ENCODE data around the gene SETD5.
"Not testable (repeated sequence)": the region's sequence is repeated elsewhere in the genome, so short reads cannot be mapped to it uniquely, and the experiment has no call there.

The SETD5 gene

GRCh38 chr3:9473496-9474065, 76.2 kb downstream of the SETD5 start:
- DNase-seq = no peak

DNA sequence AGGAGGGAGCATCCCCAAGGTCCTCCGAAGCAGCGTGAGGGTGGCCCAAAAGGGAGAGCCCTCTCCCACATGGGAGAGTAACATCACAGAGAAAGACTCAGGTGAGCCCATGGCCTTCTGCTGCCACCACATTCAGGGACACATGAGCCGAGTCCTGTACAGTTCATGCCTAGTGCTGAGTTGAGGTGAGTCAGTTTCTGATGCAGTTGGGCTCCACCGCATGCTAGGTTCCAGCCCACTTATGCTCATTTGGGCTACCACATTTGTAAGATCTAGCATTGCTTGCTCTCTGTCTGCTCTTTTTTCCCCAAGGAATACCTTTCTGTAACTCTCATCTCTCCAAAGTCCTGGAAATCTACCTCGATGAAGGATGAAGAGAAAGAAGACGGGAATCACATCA, 77.1 kb downstream of the SETD5 start:
- no peak for DNase-seq

- DNase-seq = no peak
These were observed 79.5 kb downstream of the SETD5 start for GRCh38 chr3:9476935-9477334.

DNA sequence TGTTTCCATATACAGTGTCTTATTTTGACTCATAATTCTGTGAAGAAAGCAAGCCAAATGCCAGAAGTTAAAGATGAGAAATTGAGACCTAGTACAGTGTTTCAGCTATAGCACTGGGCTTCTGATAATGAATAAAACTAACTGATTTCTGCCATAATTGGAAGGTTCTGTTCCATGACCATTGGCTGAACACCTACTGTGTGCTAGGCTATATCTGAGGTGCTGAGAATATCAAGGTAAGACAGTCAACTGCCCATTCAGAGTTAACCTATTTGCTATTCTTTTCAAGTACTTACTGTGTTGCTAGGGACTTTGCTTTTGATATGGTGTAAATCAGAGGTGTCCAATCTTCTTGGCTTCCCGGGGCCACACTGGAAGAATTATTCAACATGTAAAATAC, 82.8 kb downstream of the SETD5 start:
- no peak for DNase-seq

DNA sequence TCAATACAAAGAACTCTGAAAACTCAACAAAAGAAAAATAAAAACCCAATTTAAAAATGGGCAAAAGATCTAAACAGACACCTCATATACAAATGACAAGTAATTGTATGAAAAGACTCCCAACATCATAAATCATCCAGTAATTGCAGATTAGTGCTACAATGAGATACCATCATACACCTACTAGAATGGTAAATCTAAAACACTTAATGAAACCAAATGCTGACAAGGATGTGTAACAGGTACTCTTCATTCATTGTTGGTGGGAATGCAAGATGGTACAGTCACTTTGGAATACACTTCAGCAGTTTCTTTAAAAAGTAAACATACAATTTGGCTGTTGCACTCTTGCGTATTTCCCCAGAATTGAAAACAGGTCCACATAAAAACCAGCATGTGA, 87.8 kb downstream of the SETD5 start:
- no peak for DNase-seq

DNA sequence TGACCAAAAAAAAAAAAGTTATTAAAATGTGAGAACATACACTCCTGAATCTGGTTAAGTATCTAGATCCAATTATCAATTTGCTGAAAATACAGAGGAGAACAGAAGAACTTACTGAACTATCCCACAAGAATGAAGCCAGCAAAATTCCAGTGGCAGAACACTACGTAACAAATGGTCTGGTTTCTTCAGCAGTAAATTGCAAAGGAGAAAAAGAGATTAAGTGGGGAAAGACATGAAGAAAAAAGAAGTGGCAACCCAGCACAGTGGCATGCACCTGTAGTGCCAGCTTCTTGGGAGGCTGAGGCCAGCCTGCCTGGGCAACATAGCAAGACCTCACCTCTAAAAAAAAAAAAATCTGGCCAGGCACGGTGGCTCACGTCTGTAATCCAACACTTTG, 94.1 kb downstream of the SETD5 start:
- DNase-seq = no peak

GRCh38 chr3:9494036-9494435, 96.6 kb downstream of the SETD5 start:
- DNase-seq = not testable (repeated sequence)

DNA sequence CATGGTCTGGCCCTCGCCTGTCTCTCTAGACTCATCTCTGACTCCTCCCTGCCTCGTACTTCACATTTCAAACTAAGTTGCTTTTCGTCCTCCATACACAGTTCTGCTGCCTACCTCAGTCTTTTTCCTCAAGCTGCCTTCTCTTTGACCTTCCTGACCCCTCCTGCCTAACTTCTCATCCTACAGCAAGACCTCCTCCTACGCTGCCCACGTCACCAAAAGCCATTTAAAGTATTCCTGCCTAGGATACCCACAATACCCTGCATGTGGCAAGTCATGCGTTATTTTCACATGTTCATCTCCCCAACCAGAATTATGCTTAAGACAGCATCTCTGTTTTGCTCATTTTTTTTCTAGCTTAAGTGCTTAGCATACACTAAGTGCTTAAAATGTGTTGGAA, 99.5 kb downstream of the SETD5 start:
- no peak for DNase-seq

GRCh38 chr3:9497821-9498565, 100.6 kb downstream of the SETD5 start:
- no peak for DNase-seq

- no peak for DNase-seq
These were observed 101.4 kb downstream of the SETD5 start for GRCh38 chr3:9498781-9499180.

GRCh38 chr3:9499455-9500107, 102.2 kb downstream of the SETD5 start:
- DNase-seq = no peak

DNA sequence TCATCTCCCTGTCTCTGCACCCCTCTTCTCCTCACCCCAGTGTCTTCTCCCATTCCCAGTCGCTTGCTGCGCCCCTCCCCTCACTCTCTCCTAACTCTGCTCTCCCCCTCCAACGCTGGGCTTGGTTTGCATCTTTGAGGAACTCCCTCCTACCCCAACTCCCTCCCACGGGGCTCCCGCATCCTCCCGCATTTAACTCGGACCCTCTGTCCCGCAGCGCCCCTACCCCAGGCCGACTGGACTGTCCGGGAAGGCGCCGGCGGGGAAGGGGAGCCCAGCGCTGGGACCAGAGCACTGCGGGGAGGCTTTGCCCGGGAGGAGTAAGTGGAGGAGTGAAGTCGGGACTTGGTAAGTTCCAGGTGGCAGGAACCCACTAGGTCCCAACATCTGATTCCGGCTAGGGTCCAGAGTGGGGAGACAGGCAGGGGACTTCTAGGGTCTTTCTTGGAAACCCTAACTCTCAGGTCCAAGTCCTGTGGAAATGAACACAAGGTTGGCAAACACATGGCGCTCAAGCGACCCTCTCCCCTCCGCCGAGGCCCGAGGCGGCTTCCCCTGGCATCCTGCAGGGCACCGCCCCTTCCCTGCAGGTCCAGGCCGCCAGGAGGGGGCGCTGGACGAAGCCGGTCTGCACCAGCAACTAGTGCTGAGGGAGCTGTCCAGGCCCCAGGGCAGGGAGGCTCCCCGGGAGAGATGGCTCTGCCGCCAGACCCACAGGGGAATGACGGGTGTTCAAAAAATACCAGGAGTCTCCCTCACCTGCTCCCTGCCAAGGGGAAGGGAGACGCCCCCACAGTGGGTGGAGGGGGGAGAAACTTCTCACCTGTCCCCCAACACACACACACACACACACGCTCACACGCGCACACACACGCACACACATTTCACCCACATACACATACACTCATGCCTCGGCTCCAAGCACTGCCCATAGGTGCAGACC, 103.0 kb downstream of the SETD5 start:
- peak; percentile 8 for DNase-seq

DNA sequence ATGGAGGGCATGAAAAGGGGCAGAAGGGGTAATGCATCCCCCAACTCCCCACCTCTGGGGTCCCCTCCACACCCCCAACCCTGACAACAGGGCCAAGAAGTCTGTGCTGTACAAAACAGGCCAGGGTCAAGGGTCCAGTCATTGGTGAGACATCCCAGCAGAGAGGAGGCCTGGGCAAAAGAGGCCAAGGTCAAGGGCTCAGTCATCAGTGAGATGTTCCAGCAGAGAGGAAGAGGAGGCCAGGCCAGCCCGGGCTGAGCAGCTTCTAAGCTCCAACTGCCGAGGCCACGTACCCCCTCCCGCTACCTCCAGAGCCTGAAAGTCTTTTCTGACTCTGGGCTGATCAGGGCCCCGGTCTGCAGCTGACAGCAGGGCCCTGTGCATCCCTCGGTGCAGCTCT, 103.8 kb downstream of the SETD5 start:
- DNase-seq = no peak

DNA sequence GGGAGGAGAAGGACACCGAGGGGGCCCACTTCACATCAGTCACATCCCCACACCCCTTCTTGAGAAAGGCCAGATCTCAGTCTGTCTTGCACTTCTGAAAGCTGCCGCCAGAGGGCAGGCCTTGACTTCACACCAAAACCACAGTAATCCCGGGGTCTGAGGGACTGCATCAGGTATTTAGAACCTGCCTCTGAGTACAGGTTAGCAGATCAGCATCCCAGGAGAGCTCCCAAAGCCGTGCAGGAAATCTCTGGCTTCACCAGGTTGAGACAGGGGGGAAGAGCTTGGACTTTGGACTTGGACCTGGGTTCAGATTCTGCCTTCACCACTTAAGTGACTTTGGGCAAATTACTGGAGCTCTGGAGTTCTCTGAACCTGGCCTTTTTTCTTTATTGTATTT, 105.9 kb downstream of the SETD5 start:
- DNase-seq = peak; percentile 41

DNA sequence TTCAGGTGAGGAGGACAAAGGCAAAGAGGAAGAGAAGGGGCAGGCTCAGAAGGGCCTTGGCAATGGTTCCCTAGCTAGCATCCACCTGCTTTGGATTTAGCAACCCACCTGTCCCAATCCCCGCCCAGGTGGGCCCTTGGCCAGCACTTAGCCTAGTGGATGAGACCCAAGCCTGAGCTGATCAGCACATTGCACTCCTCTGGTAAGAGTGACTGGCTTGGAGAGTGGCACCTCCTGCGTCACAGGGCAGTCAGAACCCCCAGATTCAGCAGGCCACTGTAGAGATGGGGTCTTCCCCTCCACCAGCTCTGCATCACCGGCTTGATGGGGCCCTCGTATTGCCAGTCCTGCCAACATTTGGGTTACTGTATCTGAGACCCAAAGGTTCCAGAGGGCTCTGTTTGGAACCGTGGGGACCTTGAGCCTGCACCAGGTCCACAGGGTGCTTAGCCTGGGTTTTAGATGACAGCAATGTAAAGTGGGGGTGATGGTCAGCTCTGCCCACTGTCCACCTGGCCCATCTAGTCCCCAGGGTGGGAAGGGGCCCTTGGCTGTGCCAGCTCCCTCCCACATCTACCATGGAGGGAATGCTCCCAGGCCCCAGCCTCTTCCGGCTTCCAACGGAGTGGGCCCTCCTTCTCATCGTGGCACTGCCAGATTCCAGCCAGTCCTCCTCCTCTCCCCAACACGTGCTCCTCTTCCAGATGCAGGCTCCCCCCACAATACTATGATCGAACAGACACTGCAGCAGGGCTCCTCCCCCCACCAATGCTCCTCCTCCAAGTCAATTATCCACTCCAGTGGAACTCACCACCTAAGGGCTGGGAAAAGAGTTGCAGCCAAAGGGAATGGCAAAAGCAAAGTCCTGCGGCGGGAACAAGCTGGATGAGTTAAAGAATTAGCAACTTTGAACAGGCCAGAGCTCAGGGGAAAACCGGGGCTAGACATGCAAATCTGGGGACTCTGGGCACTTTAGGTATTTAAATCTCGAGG, 110.5 kb downstream of the SETD5 start:
- no peak for DNase-seq

- DNase-seq = no peak
These were observed 111.4 kb downstream of the SETD5 start for GRCh38 chr3:9508781-9509180.

DNA sequence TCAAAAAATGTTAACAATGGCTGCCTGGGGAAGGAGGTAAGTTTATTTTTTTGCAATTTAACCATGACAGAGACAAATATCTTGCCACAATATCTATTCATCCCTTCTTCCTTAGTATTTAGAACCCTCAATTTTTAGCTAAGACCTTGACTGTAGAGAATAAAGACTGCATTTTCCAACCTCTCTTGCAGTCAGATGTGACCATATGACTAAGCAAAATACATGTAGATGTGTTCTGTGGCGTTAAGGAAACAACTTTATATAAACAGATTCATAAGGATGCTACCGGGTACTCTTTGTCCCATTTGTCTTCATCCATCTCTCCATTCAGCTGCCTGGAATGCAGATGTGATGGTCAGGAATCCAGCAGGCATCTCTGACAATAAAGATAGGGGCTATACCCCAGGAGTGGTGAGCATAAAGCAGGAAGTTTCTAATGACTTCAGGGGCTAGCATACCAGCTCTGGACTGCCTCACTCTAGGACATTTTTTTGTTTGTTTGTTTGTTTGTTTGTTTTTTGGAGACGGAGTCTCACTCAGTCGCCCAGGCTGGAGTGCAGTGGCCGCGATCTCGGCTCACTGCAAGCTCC, 115.1 kb downstream of the SETD5 start:
- DNase-seq = no peak

DNA sequence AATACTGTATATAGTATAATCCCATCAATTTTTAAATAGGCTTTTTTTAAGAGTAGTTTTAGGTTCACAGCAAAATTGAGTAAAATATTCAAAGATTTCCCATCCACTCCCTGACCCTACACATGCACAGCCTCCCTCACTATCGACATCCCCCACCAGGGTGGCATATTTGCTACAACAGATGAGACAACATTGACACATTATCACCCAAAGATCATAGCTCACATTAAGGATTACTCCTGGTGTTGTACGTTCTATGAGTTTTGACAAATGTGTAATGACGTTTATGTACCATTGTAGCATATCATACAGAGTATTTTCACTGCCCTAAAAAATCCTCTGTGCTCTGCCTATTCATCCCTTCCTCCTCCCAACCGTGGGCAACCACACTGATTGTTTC, 116.9 kb downstream of the SETD5 start:
- DNase-seq = no peak

GRCh38 chr3:9514956-9515355, 117.5 kb downstream of the SETD5 start:
- DNase-seq = no peak

GRCh38 chr3:9525078-9525477, 127.7 kb downstream of the SETD5 start:
- no peak for DNase-seq

Measured in GDM1 (cell line).